Spleen (tissue), 7 donors: Measurements from ENCODE around the gene FGD6.

Source experiments
- CTCF ChIP-seq, 11 experiments: fragments of 200-600 bp in 7 of 11; fragments of 450-650 bp in 4 of 11; sonication (generic) in 4 of 11; IDR thresholded peaks in 8 of 11; conservative IDR thresholded peaks in 3 of 11; 1 replicate in 7 of 11; 2 replicates in 4 of 11; pipeline versions ENCODE4 v1.4.0 to v1.8.0; 2016 to 2021; ENCODE audit warnings: antibody characterized with exemption in 11 of 11, inconsistent platforms in 4 of 11, mild to moderate bottlenecking in 1 of 11
- POLR2AphosphoS5 ChIP-seq, 3 donors: sonication (generic); formaldehyde crosslinking; IDR thresholded peaks; one replicate each; pipeline ENCODE4 v1.5.1; 2017; ENCODE audit warnings: antibody characterized with exemption in 3 of 3
- donor health status: DM: no; HTN: no; CAD: no; lungs with moderate emphysema.
- donor health status: DM: no; HTN: no; CAD: no.
- donor health status: DM: no; HTN: no; CAD: no.

GRCh38 chr12:95213119-95213518 is 4.1 kb downstream of the FGD6 start:
- TF ChIP-seq CTCF (IDR thresholded peaks at IDR 0.05 in 8 of 11, conservative IDR thresholded peaks at IDR 0.05 in 3 of 11) (no peak), POLR2AphosphoS5 (IDR thresholded peaks at IDR 0.05) (no peak)
